NCI-H146 treated with DMSO at 0.1 percent for 48 hours (cell line): Measurements from ENCODE around the gene WNT2B.
"Not testable (repeated sequence)": the region's sequence is repeated elsewhere in the genome, so short reads cannot be mapped to it uniquely, and the experiment has no call there.

Experiments used
- DNase-seq: peaks from one replicate; lab custom pipeline; 2025; ENCODE audit not compliant: unreplicated experiment; lab: John Stamatoyannopoulos, UW

The WNT2B gene

DNA sequence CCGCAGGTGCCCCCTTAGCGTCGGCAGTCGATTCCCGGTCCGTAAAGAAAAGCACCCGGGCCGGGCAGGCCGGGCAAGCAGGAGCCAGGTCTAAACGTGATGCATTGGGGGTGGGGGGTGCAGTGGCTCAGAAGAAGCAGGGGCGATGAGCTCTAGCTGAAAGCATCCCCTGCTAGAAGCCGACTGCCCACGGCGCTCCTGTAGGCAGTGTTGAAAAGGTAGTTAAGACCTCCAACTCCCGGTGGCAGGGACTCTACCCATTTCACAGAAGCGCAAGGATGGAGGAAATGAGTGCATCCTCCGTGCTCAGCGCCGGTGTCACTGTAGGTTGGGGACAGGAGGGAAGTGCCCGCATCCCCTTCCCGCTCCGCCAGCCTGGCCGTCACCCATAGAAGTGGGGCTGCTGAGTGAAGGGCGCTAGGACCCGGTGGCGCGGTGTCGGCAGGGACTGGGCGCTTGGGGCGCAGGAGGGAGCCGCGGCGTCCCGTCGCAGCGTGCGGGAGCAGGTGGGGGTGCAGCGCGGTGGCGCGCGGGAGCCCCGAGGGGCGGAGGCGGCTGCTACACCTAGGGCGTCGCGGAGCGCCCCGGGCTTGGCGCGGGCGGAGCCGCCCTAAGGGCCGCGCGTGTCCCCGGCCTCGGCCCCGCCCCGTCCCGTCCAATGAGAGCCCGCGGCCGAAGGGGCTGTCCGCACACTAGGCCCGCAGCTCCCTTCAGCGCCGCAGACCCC is at the start of gene WNT2B:
WNT2B (plus strand) TSS at position 688 of the 727 bp plus-strand sequence. CDS start 298 bp downstream, outside the sequence.
- peak; percentile 10 for DNase-seq

- peak; percentile 14 for DNase-seq
These were observed 48.1 kb upstream of the WNT2B start for GRCh38 chr1:112460615-112461014.

DNA sequence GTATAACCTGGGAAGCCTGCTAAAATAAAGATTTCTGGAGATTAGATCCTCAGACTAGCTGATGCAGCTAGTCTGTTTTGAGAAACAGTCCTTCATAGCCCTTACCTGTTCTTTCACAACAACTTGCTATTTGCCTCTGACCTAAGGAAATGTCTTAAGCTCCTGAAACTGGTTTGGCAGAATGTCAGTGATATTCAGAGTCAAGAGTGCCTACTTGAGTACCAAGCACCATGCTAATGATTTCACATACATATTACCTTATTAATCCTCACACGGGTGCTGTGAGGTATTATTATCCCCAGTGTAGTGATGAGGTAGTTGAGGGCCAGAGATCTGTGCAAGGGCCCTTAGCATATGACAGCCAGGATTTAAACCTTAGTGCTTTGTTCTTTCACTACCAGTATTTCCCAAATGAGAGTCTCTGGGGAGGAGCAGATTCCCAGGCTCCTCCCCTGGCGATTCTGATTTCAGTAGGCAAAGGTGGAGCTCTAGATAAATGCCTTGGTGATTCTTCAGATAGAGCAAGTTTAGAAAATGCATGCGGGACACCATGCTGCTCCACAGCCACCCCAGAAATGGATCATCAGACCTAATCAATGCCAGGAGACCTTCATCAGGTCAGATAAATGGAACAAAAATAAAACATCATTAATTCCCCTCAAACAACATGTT is 47.4 kb upstream of the WNT2B start:
- no peak for DNase-seq

- DNase-seq: no peak
These were observed 45.8 kb upstream of the WNT2B start for GRCh38 chr1:112462953-112463279.

DNA sequence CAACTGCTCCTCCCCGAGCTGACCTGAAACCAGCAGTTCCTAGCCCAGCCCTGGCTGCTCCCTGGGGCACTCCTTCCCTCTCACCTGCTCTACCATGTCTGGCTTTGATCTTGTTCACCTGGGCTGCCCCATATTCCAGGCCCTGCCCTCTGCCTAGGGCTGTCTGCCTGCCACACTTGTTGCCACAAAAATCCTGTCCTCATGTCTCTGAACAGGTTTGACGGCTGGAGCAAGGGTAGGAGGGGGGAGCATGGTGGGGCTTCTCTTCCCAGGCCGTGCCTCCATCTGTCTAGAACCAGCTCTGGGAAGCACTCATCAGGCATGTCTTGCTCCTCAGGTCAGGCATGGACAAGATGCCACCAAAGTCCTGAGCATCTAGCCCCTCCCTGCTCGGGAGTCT is 44.3 kb upstream of the WNT2B start:
- no peak for DNase-seq

GRCh38 chr1:112465122-112465521 is 43.6 kb upstream of the WNT2B start:
- no peak for DNase-seq

- DNase-seq: peak; percentile 89
These were observed 42.6 kb upstream of the WNT2B start for GRCh38 chr1:112466078-112466660.

GRCh38 chr1:112470324-112470723 is 38.4 kb upstream of the WNT2B start:
- DNase-seq: not testable (repeated sequence)

GRCh38 chr1:112470966-112471365 is 37.8 kb upstream of the WNT2B start:
- DNase-seq: no peak

DNA sequence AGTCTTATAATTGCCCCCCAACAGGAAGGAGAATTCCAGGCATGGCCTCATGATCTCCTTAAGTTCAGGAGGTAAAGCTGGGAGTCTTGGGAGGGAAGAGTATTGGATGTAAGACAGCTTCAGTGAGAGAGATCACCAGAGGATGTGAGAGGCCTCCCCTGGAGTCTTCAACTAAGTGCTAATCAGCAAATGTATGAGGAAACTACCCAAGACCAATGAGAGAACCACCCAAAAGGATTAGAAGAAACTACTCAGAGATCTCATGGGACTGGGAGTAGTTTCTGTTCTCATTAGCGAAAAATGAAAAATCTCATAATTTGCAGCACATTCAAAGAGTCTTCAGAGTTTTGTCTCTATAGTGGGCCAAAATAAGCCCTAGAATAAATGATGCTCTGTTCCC is 36.6 kb upstream of the WNT2B start:
- no peak for DNase-seq

- DNase-seq: no peak
These were observed 31.2 kb upstream of the WNT2B start for GRCh38 chr1:112477550-112477949.

GRCh38 chr1:112478314-112478713 is 30.5 kb upstream of the WNT2B start:
- DNase-seq: no peak

- DNase-seq: not testable (repeated sequence)
These were observed 22.7 kb upstream of the WNT2B start for GRCh38 chr1:112486063-112486462.

DNA sequence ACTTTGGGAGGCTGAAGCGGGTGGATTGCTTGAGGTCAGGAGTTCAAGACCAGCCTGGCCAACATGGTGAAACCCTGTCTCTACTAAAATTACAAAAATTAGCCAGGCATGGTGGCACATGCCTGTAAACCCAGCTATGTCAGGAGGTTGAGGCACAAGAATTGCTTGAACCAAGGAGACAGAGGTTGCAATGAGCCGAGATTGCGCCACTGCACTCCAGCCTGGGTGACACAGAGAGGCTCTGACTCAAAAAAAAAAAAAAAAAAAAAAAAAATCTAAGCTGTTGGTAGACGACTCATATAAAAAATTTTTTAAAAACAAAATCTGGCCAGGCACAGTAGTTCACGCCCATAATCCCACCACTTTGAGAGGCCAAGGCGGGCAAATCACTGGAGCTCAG is 21.1 kb upstream of the WNT2B start:
- not testable (repeated sequence) for DNase-seq

GRCh38 chr1:112488141-112488540 is 20.6 kb upstream of the WNT2B start:
- DNase-seq: no peak

- DNase-seq: no peak
These were observed 16.7 kb upstream of the WNT2B start for GRCh38 chr1:112492076-112492475.

DNA sequence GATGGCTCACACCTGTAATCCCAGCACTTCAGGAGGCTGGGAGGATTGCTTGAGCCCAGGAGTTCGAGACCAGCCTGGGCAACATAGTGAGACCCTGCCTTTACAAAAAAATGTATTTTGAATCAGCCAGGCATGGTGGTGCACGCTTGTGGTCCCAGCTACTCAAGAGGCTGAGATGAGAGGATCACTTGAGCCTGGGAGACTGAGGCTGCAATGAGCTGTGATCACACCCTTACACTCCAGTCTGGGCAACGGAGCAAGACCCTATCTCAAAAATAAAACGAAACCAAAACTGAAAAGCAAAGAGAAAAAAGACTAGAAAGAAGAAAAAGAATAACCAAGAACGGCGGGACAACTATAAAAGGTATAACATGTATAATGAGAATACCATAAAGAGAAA is 15.4 kb upstream of the WNT2B start:
- no peak for DNase-seq

- DNase-seq: no peak
These were observed 12.5 kb upstream of the WNT2B start for GRCh38 chr1:112496290-112496689.

- peak; percentile 28 for DNase-seq
These were observed 6.7 kb upstream of the WNT2B start for GRCh38 chr1:112501810-112502641.

- DNase-seq: no peak
These were observed 5.9 kb upstream of the WNT2B start for GRCh38 chr1:112502826-112503225.

DNA sequence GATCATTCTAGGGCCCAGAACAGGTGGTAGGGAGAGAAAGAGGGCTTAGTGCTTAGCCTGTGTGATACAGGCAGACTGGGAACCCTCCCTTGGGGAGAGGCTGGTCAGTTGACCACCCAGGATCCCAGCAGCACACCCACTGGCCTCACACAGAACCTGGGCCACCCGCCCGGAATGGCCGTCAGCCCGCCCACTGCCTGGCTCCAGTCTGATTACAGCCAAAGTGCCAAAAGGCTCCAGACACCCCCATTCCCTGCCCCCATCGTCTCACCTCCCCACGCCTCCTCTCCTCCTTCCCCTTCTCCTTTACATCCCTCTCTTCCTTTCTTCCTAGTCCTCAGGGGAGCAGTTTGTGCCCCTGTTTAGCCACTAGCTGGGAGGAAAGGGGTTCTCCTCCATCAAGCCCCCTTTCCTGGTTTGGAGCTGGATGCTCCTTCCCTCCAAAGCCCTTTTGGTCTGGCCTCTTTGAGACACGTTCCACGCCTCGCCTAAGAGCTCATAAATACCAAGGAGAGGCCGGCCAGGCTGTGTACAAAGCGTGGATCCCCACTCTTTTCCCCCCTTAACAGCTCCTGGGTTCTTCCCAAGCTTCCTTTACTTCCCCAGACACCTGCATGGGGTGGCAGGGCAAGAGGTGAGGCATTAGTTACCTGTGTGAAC is 4.6 kb upstream of the WNT2B start:
- DNase-seq: no peak
